Smooth muscle cell of the coronary artery (primary cell): ENCODE results near the gene SMG1. TPM values are rescaled to one million over a fixed set of nuclear protein-coding genes. Genes with fewer than 3 reads are reported as not detected.

Experiments used
- total RNA-seq: library from RNA; depleted of rRNA; stranded (reverse); fragments of >200 nt; gene quantifications from 2 replicates; pipeline ENCODE4 v1.2.3, GENCODE V29; 2014; ENCODE audit warnings: low replicate concordance

SMG1 gene
- total RNA-seq: 32.2 and 41.0 TPM in 2 replicates

GRCh38 chr16:18925986-18926865 lies at the start of gene SMG1:
Gene SMG1 (minus strand): TSS chr16:18926408. CDS start chr16:18926041, 367 bp downstream.

GRCh38 chr16:18801145-18801972 lies 124.8 kb downstream of the SMG1 start, which contains the start of gene ARL6IP1:
Gene ARL6IP1 (minus strand): TSS chr16:18801549. CDS start chr16:18801466, 83 bp downstream.

DNA sequence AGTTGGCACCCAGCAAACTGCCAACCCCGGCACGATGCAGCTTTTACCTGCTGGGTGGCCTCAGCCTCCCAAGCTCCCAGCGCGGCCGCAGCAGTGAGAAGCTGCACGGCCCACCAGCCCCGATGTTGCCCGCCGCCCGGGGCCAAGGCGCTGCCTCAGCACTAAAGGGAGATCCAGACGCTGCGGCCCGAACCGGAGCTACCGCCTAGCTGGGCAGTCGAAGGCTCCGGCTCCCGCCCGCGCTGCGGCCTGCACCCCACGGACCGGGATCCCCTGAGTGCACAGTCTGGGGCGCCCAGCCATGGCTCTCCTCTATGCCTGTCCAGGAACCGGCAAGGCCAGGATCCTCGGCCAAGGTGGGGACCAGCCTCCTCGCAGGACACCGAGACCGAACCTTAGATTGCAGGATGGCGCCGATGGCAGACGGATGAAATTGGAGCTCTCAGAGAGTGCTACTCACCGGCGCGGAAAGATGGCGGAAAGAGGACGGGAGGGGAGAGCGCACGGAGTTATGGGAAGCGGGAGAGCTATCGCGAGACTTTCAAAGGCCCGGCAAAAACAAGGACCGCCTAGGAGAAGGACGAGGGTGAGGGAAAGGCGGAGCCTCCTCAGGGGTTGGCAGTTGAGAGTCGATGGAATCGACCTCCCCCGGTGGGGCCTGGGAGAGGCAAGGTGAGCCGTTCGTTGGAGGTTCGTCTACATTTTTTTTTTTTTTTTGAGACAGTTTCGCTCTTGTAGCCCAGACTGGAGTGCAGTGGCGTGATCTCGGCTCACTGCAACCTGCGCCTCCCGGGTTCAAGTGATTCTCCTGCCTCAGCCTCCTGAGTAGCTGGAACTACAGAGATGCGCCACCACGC lies 136.1 kb downstream of the SMG1 start, which contains the start of gene RPS15A:
Gene RPS15A, minus strand, starts transcription at position 485 of the 857 bp plus-strand sequence. CDS start 1,221 bp downstream, outside the sequence.

Other genes with a start within 250 kb of the SMG1 start
- gene RPS15A, start 136.1 kb downstream of the SMG1 start, total RNA-seq: 1,973 and 2,588 TPM in 2 replicates
- 188 and 303 TPM in 2 replicates for gene ARL6IP1, start 124.9 kb downstream of the SMG1 start, total RNA-seq
- gene TMC7, start 57.5 kb upstream of the SMG1 start, total RNA-seq: 0.12 and 1.7 TPM in 2 replicates
- 19.4 and 22.2 TPM in 2 replicates for gene COQ7, start 141.2 kb upstream of the SMG1 start, total RNA-seq
- 27.0 and 27.1 TPM in 2 replicates for gene ITPRIPL2, start 187.6 kb upstream of the SMG1 start, total RNA-seq
- gene SYT17, start 241.8 kb upstream of the SMG1 start, total RNA-seq: 0.12 and 0.15 TPM in 2 replicates